HepG2 (cell line): ENCODE measurements around the gene PSG3. TPM values are rescaled to one million over a fixed set of nuclear protein-coding genes. Genes with fewer than 3 reads are reported as not detected.

Source experiments
- ATAC-seq: fragments of 200-7000 bp; cut with Tn5 transposase; 3 replicates; pipeline ENCODE4 v1.9.1; 2020; ENCODE audit warnings: mild to moderate bottlenecking, moderate library complexity
- BruUV-seq: library from RNA; stranded (reverse); fragments of 400-500 nt; replicated peaks from 2 replicates; lab custom pipeline; 2021; lab: Mats Ljungman, UMichigan
- CTCF ChIA-PET: fragments of 300-600 bp; formaldehyde crosslinking; extraction: SDS; loops from one replicate; lab custom pipeline; 2021; ENCODE audit warnings: low total read pairs, inconsistent platforms, low intra/inter-chr PET ratio; lab: Yijun Ruan, JAX
- POLR2A ChIA-PET: fragments of 350-600 bp; sonication (Branson Sonifier 250); formaldehyde crosslinking; loops from one replicate; lab custom pipeline; 2020; ENCODE audit warnings: antibody characterized with exemption, inconsistent platforms; lab: Yijun Ruan, JAX
- DNase-seq: peaks from one replicate; pipeline ENCODE4 v3.0.0-alpha.2; 2015; ENCODE audit warnings: low spot score
- FAIRE-seq: peaks from 3 replicates; lab custom pipeline; 2011; peaks lifted over from hg19 to GRCh38; lab: Jason Lieb, UNC
- H2AFZ ChIP-seq: one replicate; pipeline ENCODE4 v1.6.1; 2011; ENCODE audit warnings: low read length, inconsistent platforms
- H3K27ac ChIP-seq: fragments of 300-600 bp; 3 replicates; pipeline ENCODE4 v1.8.0; 2011; ENCODE audit warnings: mixed run types, mild to moderate bottlenecking, mixed read lengths, low read length, inconsistent platforms; ENCODE audit not compliant: insufficient read depth; ENCODE audit errors: extremely low read length
- H3K27me3 ChIP-seq, 2 experiments: fragments of 200-600 bp in 1 of 2; 2 replicates in 1 of 2; 3 replicates in 1 of 2; pipeline versions ENCODE4 v1.6.0 to v1.8.0; 2011; ENCODE audit warnings: low read length in 2 of 2, mild to moderate bottlenecking in 2 of 2, moderate library complexity in 2 of 2, inconsistent platforms in 1 of 2; ENCODE audit not compliant: insufficient read depth in 2 of 2, control insufficient read depth in 1 of 2
- H3K36me3 ChIP-seq, 2 experiments: fragments of 200-600 bp in 1 of 2; replicated peaks in 1 of 2; 2 replicates in 1 of 2; 3 replicates in 1 of 2; pipeline versions ENCODE4 v1.5.1 to v1.8.0; 2011; ENCODE audit warnings: low read length in 2 of 2, inconsistent platforms in 1 of 2; ENCODE audit not compliant: insufficient read depth in 2 of 2, control insufficient read depth in 1 of 2
- H3K4me1 ChIP-seq: 2 replicates; pipeline ENCODE4 v1.5.1; 2012; ENCODE audit warnings: low read length, inconsistent platforms; ENCODE audit not compliant: insufficient read depth
- H3K4me2 ChIP-seq: 2 replicates; pipeline ENCODE4 v1.6.0; 2011; ENCODE audit warnings: low read depth, low read length, inconsistent platforms
- H3K4me3 ChIP-seq, 3 experiments: fragments of 200-600 bp in 1 of 3; sonication (generic), shearing (Covaris generic) in 1 of 3; replicated peaks in 1 of 3; 2 replicates each; pipeline ENCODE4 v1.5.1; 2011 to 2016; ENCODE audit warnings: low read length in 3 of 3, inconsistent platforms in 2 of 3, low read depth in 2 of 3, mild to moderate bottlenecking in 2 of 3, control low read depth in 1 of 3, mixed read lengths in 1 of 3; ENCODE audit not compliant: insufficient read depth in 1 of 3
- H3K79me2 ChIP-seq: one replicate; pipeline ENCODE4 v1.6.1; 2011; ENCODE audit warnings: low read length, inconsistent platforms; ENCODE audit not compliant: insufficient read depth
- H3K9ac ChIP-seq: 2 replicates; pipeline ENCODE4 v1.6.0; 2011; ENCODE audit warnings: mild to moderate bottlenecking, low read depth, low read length, inconsistent platforms; ENCODE audit not compliant: insufficient read depth
- H3K9me3 ChIP-seq: 2 replicates; pipeline ENCODE4 v1.5.1; 2012; ENCODE audit warnings: mild to moderate bottlenecking, low read length
- H4K20me1 ChIP-seq: 2 replicates; pipeline ENCODE4 v1.6.0; 2011; ENCODE audit warnings: inconsistent platforms, mild to moderate bottlenecking, low read length, moderate library complexity; ENCODE audit not compliant: insufficient read depth
- DZIP1 ChIP-seq: sonication (generic); formaldehyde crosslinking; IDR thresholded peaks from 2 replicates; pipeline ENCODE4 v1.5.0; 2020; ENCODE audit warnings: mild to moderate bottlenecking, missing genetic modification reagents
- KAT8 ChIP-seq: IDR thresholded peaks from 2 replicates; pipeline ENCODE4 v1.6.1; 2016; ENCODE audit warnings: missing genetic modification reagents, missing compliant biosample characterization
- MYPOP ChIP-seq: sonication (generic); formaldehyde crosslinking; IDR thresholded peaks from 2 replicates; pipeline ENCODE4 v1.8.1; 2023; ENCODE audit warnings: mild to moderate bottlenecking, moderate library complexity, missing genetic modification reagents
- REST ChIP-seq, 2 experiments: IDR thresholded peaks; 2 replicates each; pipeline ENCODE4 v1.6.1; 2011 to 2012; ENCODE audit warnings: low read length in 2 of 2, borderline replicate concordance in 1 of 2, low read depth in 1 of 2, mild to moderate bottlenecking in 1 of 2, moderate library complexity in 1 of 2
- SUZ12 ChIP-seq: fragments of 150-350 bp; IDR thresholded peaks from 2 replicates; pipeline ENCODE4 v1.6.1; 2014; ENCODE audit warnings: low read depth, low read length
- ZNF558 ChIP-seq: sonication (generic); formaldehyde crosslinking; IDR thresholded peaks from 2 replicates; pipeline ENCODE4 v1.9.0; 2022; ENCODE audit warnings: mild to moderate bottlenecking, missing genetic modification reagents, borderline replicate concordance
- ZNF7 ChIP-seq: IDR thresholded peaks from 2 replicates; pipeline ENCODE4 v1.6.1; 2016; ENCODE audit warnings: missing biosample characterization, missing genetic modification reagents
- ZNF75D ChIP-seq: sonication (generic); formaldehyde crosslinking; IDR thresholded peaks from 2 replicates; pipeline ENCODE4 v1.8.1; 2023; ENCODE audit warnings: missing genetic modification reagents, mild to moderate bottlenecking, borderline replicate concordance
- WGBS: methylation state at CpG from one replicate; pipeline ENCODE4 v1.1.6; 2017; ENCODE audit warnings: low lambda C conversion rate; 5-methylcytosine and 5-hydroxymethylcytosine counted together
- in situ Hi-C: cut with HindIII; loops from 2 replicates; pipeline ENCODE4 v1.10.0; 2017; ENCODE audit warnings: low pct_unique_long_range_greater_than_20kb; ENCODE audit not compliant: extremely low pct_ligation_motif_present
- intact Hi-C: fragments of 100-400 bp; cut with micrococcal nuclease; formaldehyde crosslinking; loops from one replicate; pipeline ENCODE4 v1.10.0; 2022; ENCODE audit not compliant: unreplicated experiment
- polyA plus RNA-seq, 8 experiments: library from polyadenylated mRNA; depleted of rRNA in 3 of 8; stranded (reverse) in 7 of 8; unstranded in 1 of 8; fragments of >200 nt; fragmentation: Illumina TruSeq in 4 of 8; extraction: Trizol in 4 of 8; gene quantifications; 2 replicates each; pipeline versions ENCODE4 v1.2.1 to v1.2.3, GENCODE V29; 2011 to 2016; ENCODE audit warnings: low read depth in 4 of 8, missing spikeins in 1 of 8, mixed read lengths in 1 of 8; ENCODE audit not compliant: insufficient read depth in 1 of 8
- total RNA-seq, 5 experiments: library from RNA; depleted of rRNA; stranded (reverse); fragments of >200 nt; fragmentation: Illumina TruSeq; extraction: Trizol; gene quantifications; 2 replicates each; pipeline ENCODE4 v1.2.3, GENCODE V29; 2016; ENCODE audit warnings: low read depth in 1 of 5
- TF ChIP-seq, protein P1 (sequence below): sonication (generic); formaldehyde crosslinking; conservative IDR thresholded peaks from 2 replicates; pipeline ENCODE4 v1.8.0; 2022; ENCODE audit warnings: low read depth, missing genetic modification reagents
- TF ChIP-seq, protein P2 (sequence below): sonication (generic); formaldehyde crosslinking; IDR thresholded peaks from 2 replicates; pipeline ENCODE4 v1.5.0; 2020; ENCODE audit warnings: missing genetic modification reagents

Gene PSG3
- total and polyA plus RNA-seq, 2 of the 13 experiments (the other 11 are each of a cell fraction or from before 2014, with no cell fraction given) = 0.07 TPM; not detected in 1

- TF ChIP-seq ZNF75D = no peak
These were observed 42.4 kb downstream of the PSG3 start (continued) for GRCh38 chr19:42697884-42698283.

- H4K20me1 ChIP-seq = no peaks in the 10 kb centered on the region
- WGBS = 16% methylated on average over 11 of the region's 12 CpGs
- H3K4me3 ChIP-seq = no peak overlapping the region
- no peak overlapping the region for H3K27ac ChIP-seq
- no peak for ATAC-seq
- no peak overlapping the region for H3K9ac ChIP-seq
- BruUV-seq = no TSS peak
- FAIRE-seq = no peak
- in situ Hi-C loops (no loop called here), intact Hi-C loops (loop anchor here (10.0 kb wide), 1 partner anchor 69 kb away; the partner anchor contains the start of gene PSG8)
- no peak for DNase-seq
- H3K4me1 ChIP-seq = no peaks in the 10 kb centered on the region
- no peaks in the 10 kb centered on the region for H3K27me3 ChIP-seq
- ChIA-PET CTCF (no interaction called here), POLR2A (no interaction called here)
- H3K79me2 ChIP-seq = no peaks in the 10 kb centered on the region
- no peak overlapping the region for H3K4me2 ChIP-seq
- H3K9me3 ChIP-seq = peaks cover 11% of the 10 kb centered on the region
- H3K36me3 ChIP-seq = no peaks in the 10 kb centered on the region
- H2AFZ ChIP-seq = no peak overlapping the region
- TF ChIP-seq ZNF7 (CRISPR knock-in tag) = no peak
- no peak for TF ChIP-seq KAT8 (CRISPR knock-in tag)
- TF ChIP-seq, protein P1, sequence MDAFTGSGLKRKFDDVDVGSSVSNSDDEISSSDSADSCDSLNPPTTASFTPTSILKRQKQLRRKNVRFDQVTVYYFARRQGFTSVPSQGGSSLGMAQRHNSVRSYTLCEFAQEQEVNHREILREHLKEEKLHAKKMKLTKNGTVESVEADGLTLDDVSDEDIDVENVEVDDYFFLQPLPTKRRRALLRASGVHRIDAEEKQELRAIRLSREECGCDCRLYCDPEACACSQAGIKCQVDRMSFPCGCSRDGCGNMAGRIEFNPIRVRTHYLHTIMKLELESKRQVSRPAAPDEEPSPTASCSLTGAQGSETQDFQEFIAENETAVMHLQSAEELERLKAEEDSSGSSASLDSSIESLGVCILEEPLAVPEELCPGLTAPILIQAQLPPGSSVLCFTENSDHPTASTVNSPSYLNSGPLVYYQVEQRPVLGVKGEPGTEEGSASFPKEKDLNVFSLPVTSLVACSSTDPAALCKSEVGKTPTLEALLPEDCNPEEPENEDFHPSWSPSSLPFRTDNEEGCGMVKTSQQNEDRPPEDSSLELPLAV (CRISPR knock-in tag) = no peak
- no peak for TF ChIP-seq SUZ12
- no peak for TF ChIP-seq MYPOP (CRISPR knock-in tag)
- no peak for TF ChIP-seq ZNF558
- TF ChIP-seq REST (IDR thresholded peaks at IDR 0.05; ENCODE audit: borderline replicate concordance in 1 of 2, low read depth in 1 of 2, low read length in 2 of 2) = no peak
- TF ChIP-seq, protein P2, sequence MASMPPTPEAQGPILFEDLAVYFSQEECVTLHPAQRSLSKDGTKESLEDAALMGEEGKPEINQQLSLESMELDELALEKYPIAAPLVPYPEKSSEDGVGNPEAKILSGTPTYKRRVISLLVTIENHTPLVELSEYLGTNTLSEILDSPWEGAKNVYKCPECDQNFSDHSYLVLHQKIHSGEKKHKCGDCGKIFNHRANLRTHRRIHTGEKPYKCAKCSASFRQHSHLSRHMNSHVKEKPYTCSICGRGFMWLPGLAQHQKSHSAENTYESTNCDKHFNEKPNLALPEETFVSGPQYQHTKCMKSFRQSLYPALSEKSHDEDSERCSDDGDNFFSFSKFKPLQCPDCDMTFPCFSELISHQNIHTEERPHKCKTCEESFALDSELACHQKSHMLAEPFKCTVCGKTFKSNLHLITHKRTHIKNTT = no peak
- TF ChIP-seq DZIP1 (CRISPR knock-in tag) = no peak
These were observed 44.3 kb downstream of the PSG3 start for GRCh38 chr19:42695811-42696503.
